Testis (tissue), 3 donors: ENCODE data around the gene SLC4A11. TPM values are rescaled to one million over a fixed set of nuclear protein-coding genes. Genes with fewer than 3 reads are reported as not detected.

ENCODE experiments used
- DNase-seq: peaks from one replicate; pipeline ENCODE4 v3.0.0-alpha.2; 2019
- H3K27ac ChIP-seq, 2 donors: fragments of 200-600 bp; sonication (generic); one replicate each; pipeline ENCODE4 v1.5.1; 2019
- H3K27me3 ChIP-seq: fragments of 200-600 bp; sonication (generic); one replicate; pipeline ENCODE4 v1.5.1; 2019
- H3K36me3 ChIP-seq: fragments of 200-600 bp; sonication (generic); one replicate; pipeline ENCODE4 v1.5.1; 2017; ENCODE audit warnings: low read depth; ENCODE audit errors: missing control alignments
- H3K4me1 ChIP-seq: fragments of 200-600 bp; sonication (generic); one replicate; pipeline ENCODE4 v1.5.1; 2019
- H3K4me3 ChIP-seq, 2 donors: fragments of 200-600 bp; sonication (generic); one replicate each; pipeline ENCODE4 v1.5.1; 2017 to 2019
- H3K9me3 ChIP-seq: fragments of 200-600 bp; sonication (generic); one replicate; pipeline ENCODE4 v1.5.1; 2017
- CTCF ChIP-seq, 3 experiments: fragments of 450-650 bp in 2 of 3; fragments of 200-600 bp in 1 of 3; sonication (generic) in 1 of 3; IDR thresholded peaks; one replicate each; pipeline ENCODE4 v1.5.1; 2016 to 2019; ENCODE audit warnings: antibody characterized with exemption in 3 of 3, mild to moderate bottlenecking in 2 of 3, moderate library complexity in 1 of 3
- POLR2A ChIP-seq: fragments of 450-650 bp; IDR thresholded peaks from one replicate; pipeline ENCODE4 v1.6.1; 2017; ENCODE audit warnings: antibody characterized with exemption, mild to moderate bottlenecking, moderate library complexity
- WGBS, 2 donors: methylation state at CpG; one replicate each; pipeline ENCODE4 v1.1.5; 2018; 5-methylcytosine and 5-hydroxymethylcytosine counted together
- intact Hi-C: fragments of 100-400 bp; cut with DNase I; formaldehyde crosslinking; loops from one replicate; pipeline ENCODE4 v1.15.1; 2023; ENCODE audit warnings: low total_unique reads
- polyA plus RNA-seq: library from polyadenylated mRNA; stranded (reverse); fragments of 350-450 nt; fragmentation: Illumina TruSeq; extraction: RNeasy Lipid Tissue Mini Kit (QIAGEN cat#74804); gene quantifications from one replicate; pipeline ENCODE4 v1.2.3, GENCODE V29; 2014; ENCODE audit warnings: low read depth, low replicate concordance; ENCODE audit not compliant: insufficient read depth
- total RNA-seq, 2 donors: library from RNA; depleted of rRNA; stranded (reverse); fragments of >200 nt; gene quantifications; one replicate each; pipeline ENCODE4 v1.2.3, GENCODE V29; 2016

SLC4A11 gene
- total and polyA plus RNA-seq, 3 donors from 2014 or later: 9.2 to 10.7 (median 10.7) TPM

- no peak overlapping the region for H3K4me3 ChIP-seq
- H3K27ac ChIP-seq: no peak overlapping the region
- intact Hi-C loops: no loop called here
- no peaks in the 10 kb centered on the region for H3K27me3 ChIP-seq
- H3K9me3 ChIP-seq: no peaks in the 10 kb centered on the region
- H3K4me1 ChIP-seq: no peaks in the 10 kb centered on the region
- WGBS, 2 donors: 92% methylated on average over 5 to 21 of the region's 21 CpGs
- H3K36me3 ChIP-seq: no peaks in the 10 kb centered on the region
- DNase-seq: no peak
- TF ChIP-seq CTCF (IDR thresholded peaks at IDR 0.05): no peak
- TF ChIP-seq POLR2A: no peak
Measured at GRCh38 chr20:3231116-3231515, 7.9 kb downstream of the SLC4A11 start.

- Histone ChIP-seq H3K4me3 (no peak overlapping the region), H3K27ac (no peak overlapping the region), H3K27me3 (no peaks in the 10 kb centered on the region), H3K36me3 (no peaks in the 10 kb centered on the region), H3K4me1 (no peaks in the 10 kb centered on the region), H3K9me3 (no peaks in the 10 kb centered on the region)
- WGBS, 2 donors: 89% methylated on average over 3 to 14 of the region's 14 CpGs
- no peak for DNase-seq
- no peak for TF ChIP-seq CTCF (IDR thresholded peaks at IDR 0.05)
- no peak for TF ChIP-seq POLR2A
- intact Hi-C loops: no loop called here
Measured at GRCh38 chr20:3229798-3230197, 9.2 kb downstream of the SLC4A11 start.

- H3K4me3 ChIP-seq: no peak overlapping the region
Measured at GRCh38 chr20:3229158-3229557, 9.8 kb downstream of the SLC4A11 start.

GRCh38 chr20:3228750-3229032 lies 10.3 kb downstream of the SLC4A11 start:
- TF ChIP-seq CTCF (IDR thresholded peaks at IDR 0.05) (no peak), POLR2A (no peak)
- no peaks in the 10 kb centered on the region for H3K9me3 ChIP-seq
- no peak overlapping the region for H3K27ac ChIP-seq
- H3K27me3 ChIP-seq: no peaks in the 10 kb centered on the region
- H3K36me3 ChIP-seq: no peaks in the 10 kb centered on the region
- no peak overlapping the region for H3K4me3 ChIP-seq
- intact Hi-C loops: no loop called here
- DNase-seq: no peak
- H3K4me1 ChIP-seq: no peaks in the 10 kb centered on the region
- WGBS, 2 donors: 80 to 97% methylated on average over 2 to 11 of the region's 11 CpGs

More at GRCh38 chr20:3229158-3229557, 9.8 kb downstream of the SLC4A11 start:
- DNase-seq: no peak
- WGBS, 2 donors: 95 to 100% methylated on average over 2 to 22 of the region's 22 CpGs
- Histone ChIP-seq H3K4me1 (no peaks in the 10 kb centered on the region), H3K9me3 (no peaks in the 10 kb centered on the region), H3K27ac (no peak overlapping the region), H3K36me3 (no peaks in the 10 kb centered on the region), H3K27me3 (no peaks in the 10 kb centered on the region)
- TF ChIP-seq CTCF (IDR thresholded peaks at IDR 0.05): no peak
- no peak for TF ChIP-seq POLR2A
- intact Hi-C loops: no loop called here

GRCh38 chr20:3227936-3228749 lies 10.8 kb downstream of the SLC4A11 start:
- H3K27me3 ChIP-seq: no peaks in the 10 kb centered on the region
- H3K27ac ChIP-seq: no peak overlapping the region
- H3K4me3 ChIP-seq: no peak overlapping the region
- intact Hi-C loops: no loop called here
- no peaks in the 10 kb centered on the region for H3K36me3 ChIP-seq
- H3K9me3 ChIP-seq: no peaks in the 10 kb centered on the region
- WGBS, 2 donors: 72 to 85% methylated on average over 8 to 41 of the region's 42 CpGs
- no peak for DNase-seq
- no peaks in the 10 kb centered on the region for H3K4me1 ChIP-seq
- TF ChIP-seq CTCF (IDR thresholded peaks at IDR 0.05): no peak
- no peak for TF ChIP-seq POLR2A
